Eye (tissue), 1 donor: ENCODE data around the gene PRSS33.

ENCODE experiments used
- DNase-seq: peaks from one replicate; pipeline ENCODE4 v3.0.0-alpha.2; 2015

The PRSS33 gene

GRCh38 chr16:2739625-2740430, 47.5 kb downstream of the PRSS33 start:
- DNase-seq, result no peak

GRCh38 chr16:2738615-2739014, 48.7 kb downstream of the PRSS33 start:
- DNase-seq, result no peak

- DNase-seq, result no peak
Observed at GRCh38 chr16:2737895-2738418, 49.4 kb downstream of the PRSS33 start.

- no peak for DNase-seq
Observed at GRCh38 chr16:2737238-2737605, 50.1 kb downstream of the PRSS33 start.

GRCh38 chr16:2736476-2737237, 50.7 kb downstream of the PRSS33 start:
- no peak for DNase-seq

- no peak for DNase-seq
Observed at GRCh38 chr16:2734844-2735515, 52.4 kb downstream of the PRSS33 start.
